ENCODE measurements around the gene KRT3.

GRCh38 chr12:52739963-52740362 is 56.0 kb downstream of the KRT3 start:
- TF ChIP-seq, protein P1, sequence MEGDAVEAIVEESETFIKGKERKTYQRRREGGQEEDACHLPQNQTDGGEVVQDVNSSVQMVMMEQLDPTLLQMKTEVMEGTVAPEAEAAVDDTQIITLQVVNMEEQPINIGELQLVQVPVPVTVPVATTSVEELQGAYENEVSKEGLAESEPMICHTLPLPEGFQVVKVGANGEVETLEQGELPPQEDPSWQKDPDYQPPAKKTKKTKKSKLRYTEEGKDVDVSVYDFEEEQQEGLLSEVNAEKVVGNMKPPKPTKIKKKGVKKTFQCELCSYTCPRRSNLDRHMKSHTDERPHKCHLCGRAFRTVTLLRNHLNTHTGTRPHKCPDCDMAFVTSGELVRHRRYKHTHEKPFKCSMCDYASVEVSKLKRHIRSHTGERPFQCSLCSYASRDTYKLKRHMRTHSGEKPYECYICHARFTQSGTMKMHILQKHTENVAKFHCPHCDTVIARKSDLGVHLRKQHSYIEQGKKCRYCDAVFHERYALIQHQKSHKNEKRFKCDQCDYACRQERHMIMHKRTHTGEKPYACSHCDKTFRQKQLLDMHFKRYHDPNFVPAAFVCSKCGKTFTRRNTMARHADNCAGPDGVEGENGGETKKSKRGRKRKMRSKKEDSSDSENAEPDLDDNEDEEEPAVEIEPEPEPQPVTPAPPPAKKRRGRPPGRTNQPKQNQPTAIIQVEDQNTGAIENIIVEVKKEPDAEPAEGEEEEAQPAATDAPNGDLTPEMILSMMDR (IDR thresholded peaks at IDR 0.05; ENCODE audit: borderline replicate concordance, extremely low read depth, low read length, poor library complexity, severe bottlenecking) = no peak
- TF ChIP-seq EZH2 (IDR thresholded peaks at IDR 0.05; ENCODE audit: borderline replicate concordance, low read depth, low read length, severe bottlenecking) = no peak
